ENCODE results near the gene CNTROB.

- TF ChIP-seq TAF1 (IDR thresholded peaks at IDR 0.05; ENCODE audit: borderline replicate concordance, low read depth, low read length) (no peak), POLR2A (IDR thresholded peaks at IDR 0.05; ENCODE audit: low read depth, low read length) (no peak)
Observed at GRCh38 chr17:7950578-7950977, 18.6 kb downstream of the CNTROB start.

All from GM12892 (cell line).